Natural killer cell (primary cell): ENCODE data around the gene DNAJC18. TPM values are rescaled to one million over a fixed set of nuclear protein-coding genes. Genes with fewer than 3 reads are reported as not detected.

Source experiments
- ATAC-seq, 3 donors: fragments of 150-1000 bp in 2 of 3; fragments of 200-7000 bp in 1 of 3; cut with Tn5 transposase; 1 replicate in 1 of 3; 2 replicates in 2 of 3; pipeline ENCODE4 v1.10.0; 2021; ENCODE audit warnings: mild to moderate bottlenecking in 2 of 3, moderate library complexity in 2 of 3
- DNase-seq, 2 donors: peaks; one replicate each; pipeline versions ENCODE4 v3.0.0 to v3.0.0-alpha.2; 2013 to 2021; ENCODE audit warnings: mixed read lengths in 1 of 2
- H3K27ac ChIP-seq: one replicate; pipeline ENCODE4 v1.5.1; 2013; ENCODE audit warnings: mild to moderate bottlenecking, low read length
- H3K27me3 ChIP-seq: one replicate; pipeline ENCODE4 v1.6.1; 2013; ENCODE audit warnings: low read length; ENCODE audit not compliant: control insufficient read depth, insufficient read depth
- H3K36me3 ChIP-seq: one replicate; pipeline ENCODE4 v1.6.1; 2013; ENCODE audit warnings: low read length; ENCODE audit not compliant: control insufficient read depth, insufficient read depth
- H3K4me1 ChIP-seq: one replicate; pipeline ENCODE4 v1.6.1; 2013; ENCODE audit warnings: low read length; ENCODE audit not compliant: control insufficient read depth, insufficient read depth
- H3K4me3 ChIP-seq: one replicate; pipeline ENCODE4 v1.5.1; 2013; ENCODE audit warnings: low read length
- H3K9me3 ChIP-seq: one replicate; pipeline ENCODE4 v1.6.1; 2013; ENCODE audit warnings: low read length; ENCODE audit not compliant: control insufficient read depth, insufficient read depth
- H3K27ac Mint-ChIP-seq, 2 donors: one replicate each; pipeline ENCODE4 v1.8.0; 2022; ENCODE audit warnings: mild to moderate bottlenecking in 2 of 2, mixed read lengths in 2 of 2, moderate library complexity in 1 of 2
- H3K27me3 Mint-ChIP-seq, 2 donors: one replicate each; pipeline ENCODE4 v1.8.0; 2022; ENCODE audit warnings: low read depth in 2 of 2, mixed read lengths in 2 of 2
- H3K36me3 Mint-ChIP-seq: one replicate; pipeline ENCODE4 v1.8.0; 2022; ENCODE audit warnings: mixed read lengths
- H3K4me1 Mint-ChIP-seq, 2 donors: one replicate each; pipeline ENCODE4 v1.8.0; 2022; ENCODE audit warnings: mixed read lengths in 2 of 2
- H3K4me3 Mint-ChIP-seq: one replicate; pipeline ENCODE4 v1.8.0; 2022; ENCODE audit warnings: mild to moderate bottlenecking, moderate library complexity, mixed read lengths
- H3K9me3 Mint-ChIP-seq, 2 donors: one replicate each; pipeline ENCODE4 v1.8.0; 2022; ENCODE audit warnings: mixed read lengths in 2 of 2
- CTCF ChIP-seq: fragments of 200-600 bp; IDR thresholded peaks from one replicate; pipeline ENCODE4 v1.8.0; 2022; ENCODE audit warnings: antibody characterized with exemption
- WGBS: methylation state at CpG from one replicate; pipeline ENCODE4 v1.1.7; 2013; ENCODE audit warnings: missing lambda C conversion rate; ENCODE audit not compliant: insufficient coverage; 5-methylcytosine and 5-hydroxymethylcytosine counted together
- intact Hi-C: fragments of 100-400 bp; cut with micrococcal nuclease; formaldehyde crosslinking; loops from one replicate; pipeline ENCODE4 v1.14.2; 2022
- total RNA-seq, 4 donors: library from RNA; stranded (reverse); fragments of 120-200 nt in 1 of 4; gene quantifications; one replicate each; pipeline versions ENCODE4 v1.2.3 to v1.2.4, GENCODE V29; 2013 to 2022

Gene DNAJC18
- total RNA-seq, 3 donors from 2014 or later (not counting 1 experiment from before 2014, with no cell fraction given) = 2.9 to 4.9 (median 3.6) TPM

GRCh38 chr5:139401546-139401945 is 37.8 kb downstream of the DNAJC18 start:
- H3K9me3 Mint-ChIP-seq = no peaks in the 10 kb centered on the region
- 96% methylated on average over 10 of the region's 10 CpGs for WGBS
- H3K27ac Mint-ChIP-seq = no peak overlapping the region
- H3K36me3 Mint-ChIP-seq = no peaks in the 10 kb centered on the region
- Histone ChIP-seq H3K9me3 (no peaks in the 10 kb centered on the region), H3K27ac (no peak overlapping the region), H3K36me3 (no peaks in the 10 kb centered on the region), H3K4me1 (peaks cover 25% of the 10 kb centered on the region), H3K4me3 (no peak overlapping the region), H3K27me3 (no peaks in the 10 kb centered on the region)
- H3K4me1 Mint-ChIP-seq = peaks cover 28 to 30% of the 10 kb centered on the region in 2 donors
- ATAC-seq = no peak
- H3K27me3 Mint-ChIP-seq = no peaks in the 10 kb centered on the region
- no peak overlapping the region for H3K4me3 Mint-ChIP-seq
- TF ChIP-seq CTCF = no peak
- intact Hi-C loops = loop anchor here (5.0 kb wide), 1 partner anchor 56 kb away; no protein-coding TSS in a partner anchor
- no peak for DNase-seq

DNA sequence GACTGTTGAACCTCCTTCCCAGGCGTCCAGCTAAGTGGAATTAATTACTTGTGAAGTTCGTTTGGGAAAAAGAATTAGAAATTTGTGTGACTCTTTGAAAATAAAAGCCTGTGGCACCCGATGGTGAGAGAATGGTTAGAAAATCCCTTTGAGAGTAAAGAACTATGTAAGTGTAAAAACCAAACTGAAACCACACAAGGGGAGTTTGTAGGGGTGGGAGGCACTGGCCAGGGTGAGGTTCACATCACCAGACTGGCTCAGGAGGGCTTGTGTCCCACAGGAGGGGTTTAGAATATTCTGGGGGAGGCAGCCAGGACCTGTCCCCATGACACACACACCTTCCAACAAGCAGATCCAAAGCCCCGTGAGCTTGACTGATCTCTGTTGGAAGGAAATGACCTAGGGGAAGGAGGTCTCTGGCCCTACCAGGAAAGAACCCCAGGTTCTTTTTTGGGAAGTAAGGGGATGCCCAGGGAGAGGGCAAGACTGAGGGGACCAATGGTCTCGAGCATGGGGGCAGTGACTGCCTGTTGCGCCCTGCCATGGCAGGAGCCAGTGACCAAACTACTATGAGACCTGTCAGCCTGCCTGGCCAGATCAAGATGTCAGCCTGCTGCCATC is 39.7 kb downstream of the DNAJC18 start:
- no peaks in the 10 kb centered on the region for H3K36me3 Mint-ChIP-seq
- WGBS = 56% methylated on average over 5 of the region's 6 CpGs
- Histone ChIP-seq H3K27me3 (no peaks in the 10 kb centered on the region), H3K36me3 (no peaks in the 10 kb centered on the region), H3K4me3 (no peak overlapping the region), H3K27ac (no peak overlapping the region), H3K4me1 (peaks cover 22% of the 10 kb centered on the region), H3K9me3 (no peaks in the 10 kb centered on the region)
- no peak for TF ChIP-seq CTCF
- no peaks in the 10 kb centered on the region for H3K27me3 Mint-ChIP-seq
- H3K9me3 Mint-ChIP-seq = no peaks in the 10 kb centered on the region
- intact Hi-C loops = loop anchor here (5.0 kb wide), 1 partner anchor 58 kb away; no protein-coding TSS in a partner anchor
- DNase-seq (no peak), ATAC-seq (no peak)
- peaks cover 27 to 30% of the 10 kb centered on the region in 2 donors for H3K4me1 Mint-ChIP-seq
- no peak overlapping the region for H3K4me3 Mint-ChIP-seq
- peak overlapping the region in 1 of 2 donors; percentile 59 for H3K27ac Mint-ChIP-seq

DNA sequence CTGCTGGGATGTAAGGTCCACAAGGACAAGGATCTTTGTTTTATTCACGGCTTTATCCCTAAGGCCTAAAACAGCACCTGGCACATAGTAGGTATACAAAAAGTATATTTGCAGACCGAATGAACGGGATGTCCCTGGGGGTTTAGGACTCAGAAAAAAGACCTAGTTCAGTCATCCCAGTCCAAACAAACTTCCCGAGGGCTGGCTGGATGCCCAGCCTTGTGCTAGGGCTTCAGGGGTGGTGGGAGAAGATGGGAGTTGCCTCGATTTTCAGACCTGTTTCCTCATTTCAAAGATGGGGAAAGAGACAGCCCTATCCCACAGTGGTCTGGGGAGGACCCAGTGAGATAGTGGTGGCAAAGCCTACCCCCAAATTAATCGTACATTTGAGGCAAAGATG is 41.4 kb downstream of the DNAJC18 start:
- H3K36me3 Mint-ChIP-seq = no peaks in the 10 kb centered on the region
- Histone ChIP-seq H3K9me3 (no peaks in the 10 kb centered on the region), H3K36me3 (no peaks in the 10 kb centered on the region), H3K4me3 (no peak overlapping the region), H3K27ac (no peak overlapping the region), H3K4me1 (peaks cover 23% of the 10 kb centered on the region), H3K27me3 (no peaks in the 10 kb centered on the region)
- H3K27me3 Mint-ChIP-seq = no peaks in the 10 kb centered on the region
- H3K4me1 Mint-ChIP-seq = peaks cover 16 to 17% of the 10 kb centered on the region in 2 donors
- ATAC-seq = no peak
- no peak for TF ChIP-seq CTCF
- intact Hi-C loops = no loop called here
- WGBS = 81% methylated on average over 6 of the region's 6 CpGs
- no peaks in the 10 kb centered on the region for H3K9me3 Mint-ChIP-seq
- DNase-seq = no peak
- no peak overlapping the region for H3K4me3 Mint-ChIP-seq
- no peak overlapping the region for H3K27ac Mint-ChIP-seq

- 98% methylated on average over 7 of the region's 8 CpGs for WGBS
- no peak overlapping the region for H3K27ac Mint-ChIP-seq
These were observed 42.6 kb downstream of the DNAJC18 start for GRCh38 chr5:139396691-139397090.

More at GRCh38 chr5:139396691-139397090, 42.6 kb downstream of the DNAJC18 start:
- intact Hi-C loops = no loop called here
- Mint-ChIP-seq H3K36me3 (no peaks in the 10 kb centered on the region), H3K4me1 (peaks cover 18 to 21% of the 10 kb centered on the region in 2 donors), H3K9me3 (no peaks in the 10 kb centered on the region), H3K27me3 (no peaks in the 10 kb centered on the region), H3K4me3 (peak overlapping the region; percentile 28)
- ATAC-seq = no peak
- TF ChIP-seq CTCF = no peak
- Histone ChIP-seq H3K27ac (no peak overlapping the region), H3K36me3 (no peaks in the 10 kb centered on the region), H3K4me3 (no peak overlapping the region), H3K9me3 (no peaks in the 10 kb centered on the region), H3K4me1 (peaks cover 29% of the 10 kb centered on the region), H3K27me3 (no peaks in the 10 kb centered on the region)
- DNase-seq = no peak
